H1 (cell line): ENCODE data around the gene S100A16. TPM values are rescaled to one million over a fixed set of nuclear protein-coding genes. Genes with fewer than 3 reads are reported as not detected.

Source experiments
- CEBPB ChIP-seq: IDR thresholded peaks from 2 replicates; pipeline ENCODE4 v1.6.1; 2012; ENCODE audit warnings: low read depth, low read length
- CHD7 ChIP-seq: fragments of 300-600 bp; sonication (generic); IDR thresholded peaks from 2 replicates; pipeline ENCODE4 v1.7.1; 2012; ENCODE audit warnings: low read length, moderate library complexity, mild to moderate bottlenecking, inconsistent platforms; ENCODE audit not compliant: insufficient replicate concordance
- CTCF ChIP-seq, 3 experiments: IDR thresholded peaks; 1 replicate in 2 of 3; 2 replicates in 1 of 3; pipeline versions ENCODE4 v1.5.1 to v1.6.1; 2011; ENCODE audit warnings: low read length in 3 of 3, mild to moderate bottlenecking in 3 of 3, inconsistent platforms in 2 of 3, low read depth in 1 of 3, moderate library complexity in 1 of 3; ENCODE audit not compliant: insufficient read depth in 1 of 3; ENCODE audit errors: control extremely low read depth in 1 of 3
- HDAC6 ChIP-seq: IDR thresholded peaks from one replicate; pipeline ENCODE4 v1.7.1; 2012; ENCODE audit warnings: low read depth, mild to moderate bottlenecking, inconsistent platforms, low read length, moderate library complexity
- MAFK ChIP-seq: IDR thresholded peaks from 2 replicates; pipeline ENCODE4 v1.6.1; 2012; ENCODE audit warnings: low read depth, mild to moderate bottlenecking, improper control_type of control experiment, low read length
- POLR2AphosphoS5 ChIP-seq: IDR thresholded peaks from 2 replicates; pipeline ENCODE4 v1.6.1; 2011; ENCODE audit warnings: low read depth, low read length
- TBP ChIP-seq: IDR thresholded peaks from 2 replicates; pipeline ENCODE4 v1.6.1; 2011; ENCODE audit warnings: low read depth, low read length, improper control_type of control experiment
- USF2 ChIP-seq: IDR thresholded peaks from 2 replicates; pipeline ENCODE4 v1.6.1; 2011; ENCODE audit warnings: low read length, improper control_type of control experiment
- ZNF274 ChIP-seq: IDR thresholded peaks from 2 replicates; pipeline ENCODE4 v1.7.0; 2012; ENCODE audit warnings: low read length, borderline replicate concordance; ENCODE audit errors: extremely low read depth
- polyA plus RNA-seq, 7 experiments: library from polyadenylated mRNA; depleted of rRNA in 3 of 7; stranded (reverse) in 5 of 7; unstranded in 2 of 7; fragments of >200 nt in 5 of 7; fragments of 200-250 nt in 2 of 7; gene quantifications; 1 replicate in 5 of 7; 2 replicates in 1 of 7; 4 replicates in 1 of 7; pipeline versions ENCODE4 v1.2.1 to v1.2.3, GENCODE V29; 2011 to 2013; ENCODE audit warnings: missing spikeins in 2 of 7, mixed read lengths in 2 of 7
- total RNA-seq: library from RNA; stranded (reverse); fragmentation: NEBNext Ultra II Directional; extraction: Animal tissue kit (Norgen Biotek cat#: 25700); gene quantifications from 2 replicates; pipeline ENCODE4 v1.2.1, GENCODE V29; 2021

The S100A16 gene
- total and polyA plus RNA-seq, 2 of the 8 experiments (the other 6 are each of a cell fraction or from before 2014, with no cell fraction given) = 14.9 to 61.4 TPM

GRCh38 chr1:153623101-153623500 is 10.2 kb upstream of the S100A16 start (continued):
- TF ChIP-seq CHD7 (no peak), CEBPB (no peak), CTCF (IDR thresholded peaks at IDR 0.05; ENCODE audit: control extremely low read depth in 1 of 3, insufficient read depth in 1 of 3, low read depth in 1 of 3, low read length in 3 of 3) (no peak), POLR2AphosphoS5 (no peak), USF2 (no peak), MAFK (no peak), ZNF274 (no peak), HDAC6 (no peak), TBP (no peak)
